Non-pigmented ciliary epithelial cell (primary cell): Measurements from ENCODE around the gene WASHC4.

Experiments
- DNase-seq: peaks from one replicate; pipeline ENCODE4 v3.0.0-alpha.2; 2010; ENCODE audit warnings: low read depth

Gene WASHC4

GRCh38 chr12:105212438-105212837 is 104.9 kb downstream of the WASHC4 start:
- DNase-seq, result no peak

- no peak for DNase-seq
These were observed 106.6 kb downstream of the WASHC4 start for GRCh38 chr12:105214148-105214547.

- no peak for DNase-seq
These were observed 107.3 kb downstream of the WASHC4 start for GRCh38 chr12:105214670-105215375.

GRCh38 chr12:105218434-105218833 is 110.9 kb downstream of the WASHC4 start:
- no peak for DNase-seq
